HEK293 (cell line): ENCODE results near the gene TBX6.

Source experiments
- HOXD13 ChIP-seq: sonication (generic); formaldehyde crosslinking; IDR thresholded peaks from 2 replicates; pipeline ENCODE4 v1.8.0; 2022; ENCODE audit warnings: missing genetic modification reagents, borderline replicate concordance
- KLF16 ChIP-seq: fragments of 450-650 bp; formaldehyde crosslinking; IDR thresholded peaks from 2 replicates; pipeline ENCODE4 v1.5.1; 2017; ENCODE audit warnings: missing biosample characterization, missing genetic modification characterization
- OSR2 ChIP-seq: fragments of 450-650 bp; formaldehyde crosslinking; IDR thresholded peaks from 2 replicates; pipeline ENCODE4 v1.5.1; 2016; ENCODE audit warnings: missing biosample characterization, missing genetic modification characterization
- OVOL3 ChIP-seq: fragments of 450-650 bp; formaldehyde crosslinking; IDR thresholded peaks from 2 replicates; pipeline ENCODE4 v1.5.1; 2016; ENCODE audit warnings: missing biosample characterization, missing genetic modification characterization
- REPIN1 ChIP-seq: fragments of 450-650 bp; formaldehyde crosslinking; IDR thresholded peaks from 2 replicates; pipeline ENCODE4 v1.5.1; 2017; ENCODE audit warnings: missing biosample characterization, missing genetic modification characterization, low read depth
- SETDB1 ChIP-seq: IDR thresholded peaks from one replicate; pipeline ENCODE4 v1.6.1; 2017; ENCODE audit warnings: mild to moderate bottlenecking, low read length, moderate library complexity, mixed read lengths; ENCODE audit not compliant: insufficient read length
- SP3 ChIP-seq: fragments of 450-650 bp; formaldehyde crosslinking; IDR thresholded peaks from 2 replicates; pipeline ENCODE4 v1.5.1; 2016; ENCODE audit warnings: missing biosample characterization, missing genetic modification characterization
- TRIM28 ChIP-seq: IDR thresholded peaks from 2 replicates; pipeline ENCODE4 v1.6.1; 2011; ENCODE audit warnings: low read length, control low read depth, borderline replicate concordance
- YY1 ChIP-seq: fragments of 450-650 bp; formaldehyde crosslinking; IDR thresholded peaks from 2 replicates; pipeline ENCODE4 v1.5.1; 2018; ENCODE audit warnings: missing biosample characterization, missing genetic modification characterization
- ZBTB20 ChIP-seq: fragments of 450-650 bp; formaldehyde crosslinking; IDR thresholded peaks from 2 replicates; pipeline ENCODE4 v1.5.1; 2016; ENCODE audit warnings: missing biosample characterization, missing genetic modification characterization
- ZBTB7A ChIP-seq: fragments of 450-650 bp; formaldehyde crosslinking; IDR thresholded peaks from 2 replicates; pipeline ENCODE4 v1.5.1; 2016; ENCODE audit warnings: low read depth, missing biosample characterization, missing genetic modification characterization
- ZFP41 ChIP-seq: fragments of 450-650 bp; formaldehyde crosslinking; IDR thresholded peaks from 2 replicates; pipeline ENCODE4 v1.5.1; 2016; ENCODE audit warnings: missing biosample characterization, missing genetic modification characterization, borderline replicate concordance
- ZNF114 ChIP-seq: fragments of 450-650 bp; formaldehyde crosslinking; IDR thresholded peaks from 2 replicates; pipeline ENCODE4 v1.5.0; 2017; ENCODE audit warnings: missing biosample characterization, missing genetic modification characterization
- ZNF19 ChIP-seq: fragments of 450-650 bp; formaldehyde crosslinking; IDR thresholded peaks from 2 replicates; pipeline ENCODE4; 2016; ENCODE audit warnings: missing biosample characterization, missing genetic modification characterization, low read depth
- ZNF223 ChIP-seq: fragments of 450-650 bp; formaldehyde crosslinking; IDR thresholded peaks from 2 replicates; pipeline ENCODE4 v1.5.1; 2016; ENCODE audit warnings: missing biosample characterization, missing genetic modification characterization
- ZNF266 ChIP-seq: fragments of 450-650 bp; formaldehyde crosslinking; IDR thresholded peaks from 2 replicates; pipeline ENCODE4 v1.5.1; 2016; ENCODE audit warnings: missing biosample characterization, missing genetic modification characterization, low read depth
- ZNF274 ChIP-seq, 2 experiments: fragments of 200-500 bp in 1 of 2; fragments of 450-650 bp in 1 of 2; sonication (Bioruptor generic) in 1 of 2; formaldehyde crosslinking in 1 of 2; IDR thresholded peaks; 2 replicates each; pipeline versions ENCODE4 v1.5.1 to v1.6.1; 2014 to 2016; ENCODE audit warnings: borderline replicate concordance in 1 of 2, inconsistent platforms in 1 of 2, low read length in 1 of 2, missing biosample characterization in 1 of 2, missing genetic modification characterization in 1 of 2
- ZNF292 ChIP-seq: fragments of 450-650 bp; formaldehyde crosslinking; IDR thresholded peaks from 2 replicates; pipeline ENCODE4 v1.5.1; 2016; ENCODE audit warnings: low read depth, missing biosample characterization, missing genetic modification characterization, borderline replicate concordance
- ZNF473 ChIP-seq: fragments of 450-650 bp; formaldehyde crosslinking; IDR thresholded peaks from 2 replicates; pipeline ENCODE4 v1.5.1; 2017; ENCODE audit warnings: missing biosample characterization, missing genetic modification characterization
- ZNF561 ChIP-seq: fragments of 450-650 bp; IDR thresholded peaks from 2 replicates; pipeline ENCODE4 v1.5.1; 2018; ENCODE audit warnings: missing biosample characterization, missing genetic modification characterization, borderline replicate concordance
- ZNF571 ChIP-seq: fragments of 450-650 bp; formaldehyde crosslinking; IDR thresholded peaks from 2 replicates; pipeline ENCODE4 v1.5.0; 2017; ENCODE audit warnings: missing biosample characterization, missing genetic modification characterization
- ZNF677 ChIP-seq: fragments of 450-650 bp; IDR thresholded peaks from 2 replicates; pipeline ENCODE4 v1.5.0; 2018; ENCODE audit warnings: missing biosample characterization, mild to moderate bottlenecking, missing genetic modification characterization, moderate library complexity
- ZNF707 ChIP-seq: fragments of 450-650 bp; formaldehyde crosslinking; IDR thresholded peaks from 2 replicates; pipeline ENCODE4 v1.5.1; 2016; ENCODE audit warnings: missing biosample characterization, missing genetic modification characterization
- ZNF843 ChIP-seq: fragments of 450-650 bp; formaldehyde crosslinking; IDR thresholded peaks from 2 replicates; pipeline ENCODE4 v1.5.1; 2016; ENCODE audit warnings: missing biosample characterization, missing genetic modification characterization
- TF ChIP-seq, protein P1 (sequence below): fragments of 450-650 bp; formaldehyde crosslinking; IDR thresholded peaks from 2 replicates; pipeline ENCODE4 v1.5.1; 2016; ENCODE audit warnings: missing biosample characterization, missing genetic modification characterization
- TF ChIP-seq, protein P2 (sequence below): fragments of 450-650 bp; formaldehyde crosslinking; IDR thresholded peaks from 2 replicates; pipeline ENCODE4 v1.5.1; 2016; ENCODE audit warnings: missing biosample characterization, missing genetic modification characterization
- TF ChIP-seq, protein P3 (sequence below): fragments of 450-650 bp; formaldehyde crosslinking; IDR thresholded peaks from 2 replicates; pipeline ENCODE4 v1.5.1; 2017; ENCODE audit warnings: missing biosample characterization, missing genetic modification characterization
- TF ChIP-seq, protein P4 (sequence below): fragments of 450-650 bp; formaldehyde crosslinking; IDR thresholded peaks from 2 replicates; pipeline ENCODE4 v1.5.1; 2016; ENCODE audit warnings: missing biosample characterization, missing genetic modification characterization
- TF ChIP-seq, protein P5 (sequence below): fragments of 450-650 bp; formaldehyde crosslinking; IDR thresholded peaks from 2 replicates; pipeline ENCODE4 v1.5.1; 2016; ENCODE audit warnings: missing biosample characterization, missing genetic modification characterization

Gene TBX6

DNA sequence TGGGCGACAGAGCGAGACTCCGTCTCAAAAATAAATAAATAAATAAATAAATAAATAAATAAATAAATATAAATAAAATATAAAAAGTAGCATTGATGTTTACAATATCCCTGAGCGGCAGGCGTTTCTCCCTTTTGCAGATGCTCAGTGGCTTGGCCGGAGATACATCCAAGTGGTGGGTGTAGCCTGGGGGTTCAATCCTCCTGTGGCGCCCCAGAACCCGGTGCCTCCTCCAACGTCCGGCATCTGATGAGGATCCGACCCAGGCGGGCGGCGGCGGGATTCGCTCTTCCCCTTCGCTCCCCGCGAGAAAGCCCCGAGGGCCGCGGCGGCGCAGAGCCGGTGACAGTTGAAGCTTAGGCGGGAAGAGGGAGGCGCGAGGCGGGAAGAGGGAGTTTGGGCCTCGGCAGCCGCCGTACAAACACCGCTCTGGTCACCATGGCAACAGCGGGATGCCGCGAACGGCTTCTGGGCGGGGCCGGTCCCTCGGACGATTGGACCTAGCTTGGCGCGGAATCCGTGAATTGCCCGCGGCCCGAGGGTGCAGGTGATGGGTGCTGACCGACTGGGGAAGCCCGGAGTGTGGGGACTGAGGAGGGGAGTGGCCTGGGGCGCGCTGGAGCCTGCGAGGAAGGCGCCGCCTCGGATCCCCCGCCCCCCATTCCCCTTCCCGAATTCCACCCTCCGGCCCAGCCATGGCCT lies 38.9 kb downstream of the TBX6 start (continued):
- peak; percentile 97 for TF ChIP-seq ZNF19
- TF ChIP-seq HOXD13 (CRISPR knock-in tag) = no peak
- TF ChIP-seq, protein P1, sequence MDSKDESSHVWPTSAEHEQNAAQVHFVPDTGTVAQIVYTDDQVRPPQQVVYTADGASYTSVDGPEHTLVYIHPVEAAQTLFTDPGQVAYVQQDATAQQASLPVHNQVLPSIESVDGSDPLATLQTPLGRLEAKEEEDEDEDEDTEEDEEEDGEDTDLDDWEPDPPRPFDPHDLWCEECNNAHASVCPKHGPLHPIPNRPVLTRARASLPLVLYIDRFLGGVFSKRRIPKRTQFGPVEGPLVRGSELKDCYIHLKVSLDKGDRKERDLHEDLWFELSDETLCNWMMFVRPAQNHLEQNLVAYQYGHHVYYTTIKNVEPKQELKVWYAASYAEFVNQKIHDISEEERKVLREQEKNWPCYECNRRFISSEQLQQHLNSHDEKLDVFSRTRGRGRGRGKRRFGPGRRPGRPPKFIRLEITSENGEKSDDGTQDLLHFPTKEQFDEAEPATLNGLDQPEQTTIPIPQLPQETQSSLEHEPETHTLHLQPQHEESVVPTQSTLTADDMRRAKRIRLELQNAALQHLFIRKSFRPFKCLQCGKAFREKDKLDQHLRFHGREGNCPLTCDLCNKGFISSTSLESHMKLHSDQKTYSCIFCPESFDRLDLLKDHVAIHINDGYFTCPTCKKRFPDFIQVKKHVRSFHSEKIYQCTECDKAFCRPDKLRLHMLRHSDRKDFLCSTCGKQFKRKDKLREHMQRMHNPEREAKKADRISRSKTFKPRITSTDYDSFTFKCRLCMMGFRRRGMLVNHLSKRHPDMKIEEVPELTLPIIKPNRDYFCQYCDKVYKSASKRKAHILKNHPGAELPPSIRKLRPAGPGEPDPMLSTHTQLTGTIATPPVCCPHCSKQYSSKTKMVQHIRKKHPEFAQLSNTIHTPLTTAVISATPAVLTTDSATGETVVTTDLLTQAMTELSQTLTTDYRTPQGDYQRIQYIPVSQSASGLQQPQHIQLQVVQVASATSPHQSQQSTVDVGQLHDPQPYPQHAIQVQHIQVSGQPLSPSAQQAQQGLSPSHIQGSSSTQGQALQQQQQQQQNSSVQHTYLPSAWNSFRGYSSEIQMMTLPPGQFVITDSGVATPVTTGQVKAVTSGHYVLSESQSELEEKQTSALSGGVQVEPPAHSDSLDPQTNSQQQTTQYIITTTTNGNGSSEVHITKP (tag by site-specific recombination) = peak; percentile 97
- TF ChIP-seq ZFP41 (tag by site-specific recombination) = no peak
- TF ChIP-seq, protein P2, sequence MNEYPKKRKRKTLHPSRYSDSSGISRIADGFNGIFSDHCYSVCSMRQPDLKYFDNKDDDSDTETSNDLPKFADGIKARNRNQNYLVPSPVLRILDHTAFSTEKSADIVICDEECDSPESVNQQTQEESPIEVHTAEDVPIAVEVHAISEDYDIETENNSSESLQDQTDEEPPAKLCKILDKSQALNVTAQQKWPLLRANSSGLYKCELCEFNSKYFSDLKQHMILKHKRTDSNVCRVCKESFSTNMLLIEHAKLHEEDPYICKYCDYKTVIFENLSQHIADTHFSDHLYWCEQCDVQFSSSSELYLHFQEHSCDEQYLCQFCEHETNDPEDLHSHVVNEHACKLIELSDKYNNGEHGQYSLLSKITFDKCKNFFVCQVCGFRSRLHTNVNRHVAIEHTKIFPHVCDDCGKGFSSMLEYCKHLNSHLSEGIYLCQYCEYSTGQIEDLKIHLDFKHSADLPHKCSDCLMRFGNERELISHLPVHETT (tag by site-specific recombination) = peak; percentile 96
- no peak for TF ChIP-seq ZNF473 (tag by site-specific recombination)
- TF ChIP-seq ZBTB20 (tag by site-specific recombination) = no peak
- TF ChIP-seq ZBTB7A (tag by site-specific recombination) = 0 out of 2 replicates have a peak, but pooled peaks have one; percentile 57
- TF ChIP-seq OVOL3 (tag by site-specific recombination) = no peak; the same call in none of the 2 replicates
- TF ChIP-seq ZNF266 (tag by site-specific recombination) = peak; percentile 98
- peak; percentile 17 for TF ChIP-seq SETDB1
- TF ChIP-seq ZNF114 (tag by site-specific recombination) = no peak
- peak; percentile 45; the same call in 1 of the 2 replicates for TF ChIP-seq OSR2 (tag by site-specific recombination)
- no peak for TF ChIP-seq TRIM28
- TF ChIP-seq, protein P3, sequence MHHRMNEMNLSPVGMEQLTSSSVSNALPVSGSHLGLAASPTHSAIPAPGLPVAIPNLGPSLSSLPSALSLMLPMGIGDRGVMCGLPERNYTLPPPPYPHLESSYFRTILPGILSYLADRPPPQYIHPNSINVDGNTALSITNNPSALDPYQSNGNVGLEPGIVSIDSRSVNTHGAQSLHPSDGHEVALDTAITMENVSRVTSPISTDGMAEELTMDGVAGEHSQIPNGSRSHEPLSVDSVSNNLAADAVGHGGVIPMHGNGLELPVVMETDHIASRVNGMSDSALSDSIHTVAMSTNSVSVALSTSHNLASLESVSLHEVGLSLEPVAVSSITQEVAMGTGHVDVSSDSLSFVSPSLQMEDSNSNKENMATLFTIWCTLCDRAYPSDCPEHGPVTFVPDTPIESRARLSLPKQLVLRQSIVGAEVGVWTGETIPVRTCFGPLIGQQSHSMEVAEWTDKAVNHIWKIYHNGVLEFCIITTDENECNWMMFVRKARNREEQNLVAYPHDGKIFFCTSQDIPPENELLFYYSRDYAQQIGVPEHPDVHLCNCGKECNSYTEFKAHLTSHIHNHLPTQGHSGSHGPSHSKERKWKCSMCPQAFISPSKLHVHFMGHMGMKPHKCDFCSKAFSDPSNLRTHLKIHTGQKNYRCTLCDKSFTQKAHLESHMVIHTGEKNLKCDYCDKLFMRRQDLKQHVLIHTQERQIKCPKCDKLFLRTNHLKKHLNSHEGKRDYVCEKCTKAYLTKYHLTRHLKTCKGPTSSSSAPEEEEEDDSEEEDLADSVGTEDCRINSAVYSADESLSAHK (tag by site-specific recombination) = peak; percentile 73
- peak; percentile 80 for TF ChIP-seq ZNF843 (tag by site-specific recombination)
- peak; percentile 99 for TF ChIP-seq ZNF292 (tag by site-specific recombination)
- TF ChIP-seq KLF16 (tag by site-specific recombination) = peak; percentile 93
- TF ChIP-seq ZNF274 (IDR thresholded peaks at IDR 0.05; ENCODE audit: low read length) = no peak
- TF ChIP-seq ZNF274 (tag by site-specific recombination; IDR thresholded peaks at IDR 0.05; ENCODE audit: borderline replicate concordance) = no peak
- TF ChIP-seq, protein P4, sequence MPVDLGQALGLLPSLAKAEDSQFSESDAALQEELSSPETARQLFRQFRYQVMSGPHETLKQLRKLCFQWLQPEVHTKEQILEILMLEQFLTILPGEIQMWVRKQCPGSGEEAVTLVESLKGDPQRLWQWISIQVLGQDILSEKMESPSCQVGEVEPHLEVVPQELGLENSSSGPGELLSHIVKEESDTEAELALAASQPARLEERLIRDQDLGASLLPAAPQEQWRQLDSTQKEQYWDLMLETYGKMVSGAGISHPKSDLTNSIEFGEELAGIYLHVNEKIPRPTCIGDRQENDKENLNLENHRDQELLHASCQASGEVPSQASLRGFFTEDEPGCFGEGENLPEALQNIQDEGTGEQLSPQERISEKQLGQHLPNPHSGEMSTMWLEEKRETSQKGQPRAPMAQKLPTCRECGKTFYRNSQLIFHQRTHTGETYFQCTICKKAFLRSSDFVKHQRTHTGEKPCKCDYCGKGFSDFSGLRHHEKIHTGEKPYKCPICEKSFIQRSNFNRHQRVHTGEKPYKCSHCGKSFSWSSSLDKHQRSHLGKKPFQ = peak; percentile 54; the same call in 1 of the 2 replicates
- no peak for TF ChIP-seq ZNF707 (tag by site-specific recombination)
- TF ChIP-seq SP3 (tag by site-specific recombination) = peak; percentile 90
- TF ChIP-seq YY1 (tag by site-specific recombination) = peak; percentile 59; the same call in 1 of the 2 replicates
- no peak for TF ChIP-seq ZNF677 (tag by site-specific recombination)
- TF ChIP-seq, protein P5, sequence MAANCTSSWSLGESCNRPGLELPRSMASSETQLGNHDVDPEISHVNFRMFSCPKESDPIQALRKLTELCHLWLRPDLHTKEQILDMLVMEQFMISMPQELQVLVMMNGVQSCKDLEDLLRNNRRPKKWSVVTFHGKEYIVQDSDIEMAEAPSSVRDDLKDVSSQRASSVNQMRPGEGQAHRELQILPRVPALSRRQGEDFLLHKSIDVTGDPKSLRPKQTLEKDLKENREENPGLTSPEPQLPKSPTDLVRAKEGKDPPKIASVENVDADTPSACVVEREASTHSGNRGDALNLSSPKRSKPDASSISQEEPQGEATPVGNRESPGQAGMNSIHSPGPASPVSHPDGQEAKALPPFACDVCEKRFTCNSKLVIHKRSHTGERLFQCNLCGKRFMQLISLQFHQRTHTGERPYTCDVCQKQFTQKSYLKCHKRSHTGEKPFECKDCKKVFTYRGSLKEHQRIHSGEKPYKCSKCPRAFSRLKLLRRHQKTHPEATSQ (tag by site-specific recombination) = peak; percentile 66
- TF ChIP-seq ZNF223 (tag by site-specific recombination) = peak; percentile 86
- TF ChIP-seq ZNF571 (tag by site-specific recombination) = no peak
- TF ChIP-seq ZNF561 (tag by site-specific recombination) = peak; percentile 95
- 0 out of 2 replicates have a peak, but pooled peaks have one; percentile 64 for TF ChIP-seq REPIN1
